Activated CD4-positive, alpha-beta T cell treated with anti-CD3 and anti-CD28 coated beads for 48 hours (primary cell): Measurements from ENCODE around the gene GPC6.

Experiments used
- DNase-seq: peaks from one replicate; pipeline ENCODE4 v3.0.0-alpha.2; 2020

Gene GPC6

DNA sequence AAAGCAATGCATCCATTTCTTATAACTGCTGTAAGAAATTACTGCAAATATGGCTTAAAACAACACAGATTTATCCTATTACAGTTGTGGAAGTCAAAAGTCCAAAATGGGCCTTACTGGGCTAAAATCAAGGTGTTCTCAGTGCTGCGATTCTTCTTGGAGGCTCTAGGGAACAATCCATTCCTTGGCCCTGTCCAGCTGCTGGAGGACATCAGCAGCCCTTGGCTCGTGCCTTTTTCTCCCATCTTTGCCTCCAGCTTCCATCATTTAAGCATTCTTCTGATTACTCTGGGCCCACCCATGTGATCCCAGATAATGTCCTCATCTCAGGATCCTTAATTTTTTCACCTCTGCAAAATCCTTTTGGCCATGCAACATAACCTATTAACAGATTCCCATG, 645.8 kb downstream of the GPC6 start:
- DNase-seq = no peak

DNA sequence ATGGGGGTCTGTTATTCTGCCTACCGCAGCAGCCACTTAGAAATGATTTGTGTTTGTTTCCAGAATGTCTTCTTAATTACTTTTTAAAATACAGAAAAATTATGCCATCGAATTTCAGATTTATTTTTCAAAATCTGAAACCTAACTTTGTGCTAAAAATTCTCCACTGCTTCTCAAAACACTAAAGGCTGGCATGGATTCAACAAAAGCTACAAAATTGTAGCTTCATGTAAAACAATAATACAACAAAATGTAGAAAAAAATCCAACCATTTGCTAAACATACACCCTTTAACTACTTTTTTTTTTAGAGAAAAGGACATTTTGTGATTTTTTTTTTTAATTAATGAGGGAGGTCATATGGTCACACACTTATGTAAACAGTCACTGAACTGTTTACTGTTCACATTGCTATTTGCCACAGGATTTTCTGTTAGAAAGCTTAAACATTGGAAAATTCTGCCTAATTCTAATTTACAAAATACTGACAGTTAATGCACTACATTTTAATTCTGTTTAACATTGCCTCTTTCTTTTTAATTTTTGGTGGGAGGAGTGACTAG, 646.3 kb downstream of the GPC6 start:
- no peak for DNase-seq

DNA sequence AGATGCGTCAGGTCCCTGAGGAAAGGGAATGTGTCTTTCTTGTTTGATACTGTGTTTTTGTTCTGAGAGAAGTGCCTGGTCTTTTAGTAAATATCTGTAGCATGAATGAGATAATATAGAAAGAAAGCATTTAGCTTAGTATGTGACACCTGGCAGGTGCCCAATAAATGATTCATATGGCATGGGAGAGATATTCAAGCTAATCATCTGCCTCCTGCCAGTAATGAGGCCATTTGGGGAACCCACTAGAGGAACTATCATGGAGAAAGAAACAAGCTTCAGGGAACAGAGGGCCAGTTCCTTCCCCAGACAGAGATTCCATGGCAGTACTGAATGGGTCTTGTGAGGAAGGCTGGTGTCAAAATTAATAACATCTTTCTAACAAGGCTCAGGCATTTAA, 648.9 kb downstream of the GPC6 start:
- DNase-seq = no peak

DNA sequence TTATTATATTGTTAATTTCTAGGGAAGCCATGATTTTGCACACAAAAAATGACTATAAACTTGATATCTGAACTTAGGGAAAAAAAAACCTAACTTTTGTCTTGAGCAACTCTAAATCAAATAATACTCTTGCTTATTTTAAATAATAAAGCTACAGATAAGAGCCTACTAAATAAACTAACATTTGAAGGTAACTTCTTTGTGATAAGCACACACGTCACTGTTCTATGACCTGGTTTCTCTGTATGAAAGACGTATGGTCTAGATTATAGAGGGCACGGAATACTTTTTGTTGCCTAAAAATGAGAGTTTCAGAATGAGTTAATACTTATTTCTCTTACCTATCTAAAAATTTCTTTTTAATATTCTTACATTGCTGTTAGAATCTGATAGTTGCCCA, 649.6 kb downstream of the GPC6 start:
- no peak for DNase-seq

DNA sequence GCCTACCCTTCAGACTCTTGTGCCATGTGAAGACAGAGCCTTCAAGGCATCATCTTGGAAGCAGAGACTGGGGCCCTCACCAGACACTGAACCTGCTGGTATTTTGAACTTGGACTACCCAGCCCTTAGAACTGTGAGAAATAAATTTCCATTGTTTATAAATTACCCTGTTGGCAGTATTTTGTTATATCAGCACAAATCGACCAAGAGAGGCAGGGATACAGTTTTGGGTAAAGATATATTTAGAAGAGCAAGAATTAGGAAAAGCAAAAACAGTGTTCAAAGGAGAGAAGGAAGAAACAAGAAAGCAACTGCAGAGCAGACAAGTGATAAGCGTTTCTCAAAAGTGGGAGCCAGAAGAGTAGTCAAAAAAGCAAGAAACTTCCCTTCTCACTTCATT, 652.1 kb downstream of the GPC6 start:
- DNase-seq = no peak

DNA sequence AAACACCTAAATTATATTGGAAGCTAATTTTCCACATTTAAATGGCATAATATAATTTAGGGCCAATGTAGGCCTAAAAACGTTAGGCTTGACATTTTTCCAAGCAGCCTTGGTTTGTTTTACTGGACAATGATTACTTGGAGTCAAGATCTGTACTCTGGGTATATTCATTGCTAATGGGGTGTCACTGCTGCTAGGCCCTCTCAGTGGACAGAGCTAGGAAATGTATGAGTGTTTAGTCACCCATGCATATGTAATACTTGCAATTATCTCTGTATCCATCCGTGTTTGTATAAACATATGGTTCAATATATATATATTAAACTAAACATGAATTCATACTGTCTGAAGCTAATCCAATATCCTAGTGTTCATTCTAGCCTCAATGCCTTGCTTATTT, 654.8 kb downstream of the GPC6 start:
- no peak for DNase-seq

DNA sequence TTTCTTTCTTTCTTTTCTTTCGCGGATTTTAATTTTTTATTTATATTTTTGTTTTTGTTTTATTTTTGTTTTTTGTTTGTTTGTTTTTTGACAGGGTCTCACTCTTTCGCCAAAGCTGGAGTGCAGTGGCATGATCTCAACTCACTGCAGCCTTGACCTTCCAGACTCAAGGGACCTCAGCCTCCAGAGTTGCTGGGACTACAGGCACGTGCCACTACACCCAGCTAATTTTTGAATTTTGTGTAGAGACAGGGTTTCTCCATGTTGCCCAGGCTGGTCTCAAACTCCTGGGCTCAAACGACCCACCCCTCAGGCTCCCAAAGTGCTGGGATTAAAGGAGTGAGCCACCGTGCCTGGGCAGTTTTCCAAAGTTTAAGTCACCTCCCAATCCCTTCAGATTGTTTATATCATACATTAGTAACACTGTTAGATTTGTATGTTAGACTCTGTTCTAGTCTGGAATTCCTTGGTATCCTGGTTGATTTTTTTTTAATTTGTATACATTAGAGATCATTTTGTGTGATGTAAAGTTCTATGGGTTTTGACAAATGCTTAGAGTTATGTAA, 655.6 kb downstream of the GPC6 start:
- no peak for DNase-seq

DNA sequence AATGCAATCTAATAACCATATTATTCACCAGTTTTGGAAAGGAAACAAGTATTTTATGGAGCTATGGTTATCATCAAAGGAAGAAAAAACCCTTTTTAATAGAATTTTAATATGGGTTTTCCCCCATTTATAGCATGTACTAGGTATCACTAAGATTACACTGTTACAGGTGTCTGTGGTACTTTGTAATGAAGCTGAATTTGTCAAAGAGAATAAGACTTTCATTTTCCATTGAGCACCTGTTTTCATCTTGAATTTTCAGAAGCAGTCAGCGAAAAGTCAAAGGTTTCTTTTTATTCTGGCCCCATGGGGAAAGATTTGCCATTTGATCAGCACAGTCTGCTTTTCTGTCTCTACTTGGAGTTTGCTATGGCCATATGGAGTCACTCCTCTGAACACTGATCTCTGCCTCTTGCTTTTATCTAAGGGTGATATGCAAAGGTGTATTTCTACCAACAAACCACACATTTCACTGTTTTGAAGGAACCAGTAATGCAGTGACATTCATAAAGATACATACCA, 662.9 kb downstream of the GPC6 start:
- DNase-seq = no peak

DNA sequence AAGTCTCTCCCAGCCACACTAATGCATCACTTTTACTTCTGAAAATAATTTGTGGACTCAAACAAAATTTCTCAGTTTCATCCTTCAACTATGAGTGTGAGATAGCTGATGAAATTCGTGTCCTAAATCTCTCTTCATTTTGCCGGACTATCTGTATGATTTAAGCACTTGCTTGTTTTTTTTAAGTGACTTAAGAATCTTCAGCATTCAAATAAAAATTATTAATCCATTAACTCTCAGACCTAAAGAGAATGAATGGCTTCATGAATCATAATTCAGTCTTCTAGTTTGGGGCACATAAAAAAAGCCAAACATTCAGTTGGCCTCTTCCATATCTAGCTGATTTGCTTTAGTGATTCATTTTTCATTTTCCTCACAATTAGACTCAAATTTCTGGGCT, 673.4 kb downstream of the GPC6 start:
- DNase-seq = no peak

DNA sequence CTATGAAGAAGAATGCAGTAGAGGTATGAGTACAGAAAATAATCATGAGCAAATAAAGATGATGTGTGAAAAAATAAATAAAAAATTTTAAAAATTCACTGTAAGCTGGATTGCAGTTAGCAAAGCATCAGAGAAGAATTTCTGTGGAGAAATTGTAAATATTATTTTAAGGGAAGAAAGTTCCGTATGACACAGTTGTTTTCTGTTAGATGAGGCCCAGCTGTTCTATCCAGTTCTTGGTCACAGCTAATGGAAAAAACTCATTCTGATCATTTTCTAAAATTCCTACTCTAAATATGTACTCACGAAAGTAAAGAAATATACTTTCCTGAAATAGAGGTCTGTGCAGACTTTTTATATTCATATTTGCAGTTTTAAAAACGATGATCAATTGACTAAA, 674.1 kb downstream of the GPC6 start:
- DNase-seq = no peak

DNA sequence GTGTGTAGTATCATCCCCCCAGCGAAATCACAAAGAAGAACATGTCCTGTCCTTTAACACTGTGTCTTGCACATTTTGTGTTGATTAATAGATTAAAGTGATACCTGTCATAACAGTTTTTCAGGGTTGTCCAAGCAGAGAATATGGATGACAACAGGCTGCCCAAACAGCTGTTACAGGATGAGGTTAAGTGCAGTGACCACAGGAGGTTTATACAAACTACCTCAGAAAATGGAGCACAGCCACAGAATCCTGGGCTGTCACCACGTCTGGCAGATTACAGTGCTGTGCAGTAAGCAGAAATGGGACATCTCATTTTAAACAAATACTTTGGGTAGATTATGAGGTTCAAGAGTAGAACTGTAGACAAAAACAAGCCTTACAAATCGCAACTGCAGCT, 677.3 kb downstream of the GPC6 start:
- DNase-seq = no peak

DNA sequence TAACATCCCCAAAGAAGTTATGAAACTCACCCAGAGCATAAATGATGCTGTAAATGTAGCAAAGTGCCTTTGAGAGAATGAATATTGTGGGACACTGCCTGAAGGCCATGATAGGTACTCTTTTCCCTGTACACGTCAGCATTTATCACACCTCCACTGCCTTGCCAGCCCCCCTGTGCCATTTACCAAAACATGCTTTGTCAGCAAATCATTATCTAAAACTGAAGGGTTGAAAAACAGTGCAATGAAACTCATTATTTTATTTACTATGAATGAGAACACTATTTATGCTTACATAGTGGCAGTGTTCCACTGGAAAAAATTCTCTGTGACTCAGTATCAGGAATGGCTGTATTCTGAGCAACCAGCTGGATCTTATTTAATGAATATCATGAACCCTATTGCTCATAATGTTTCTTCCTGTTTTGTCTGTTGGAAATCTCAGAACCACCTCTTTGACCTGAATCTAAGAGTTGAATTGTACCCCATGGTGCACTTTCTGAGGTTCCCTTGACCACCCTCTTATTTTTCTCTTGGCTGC, 688.7 kb downstream of the GPC6 start:
- DNase-seq = no peak

DNA sequence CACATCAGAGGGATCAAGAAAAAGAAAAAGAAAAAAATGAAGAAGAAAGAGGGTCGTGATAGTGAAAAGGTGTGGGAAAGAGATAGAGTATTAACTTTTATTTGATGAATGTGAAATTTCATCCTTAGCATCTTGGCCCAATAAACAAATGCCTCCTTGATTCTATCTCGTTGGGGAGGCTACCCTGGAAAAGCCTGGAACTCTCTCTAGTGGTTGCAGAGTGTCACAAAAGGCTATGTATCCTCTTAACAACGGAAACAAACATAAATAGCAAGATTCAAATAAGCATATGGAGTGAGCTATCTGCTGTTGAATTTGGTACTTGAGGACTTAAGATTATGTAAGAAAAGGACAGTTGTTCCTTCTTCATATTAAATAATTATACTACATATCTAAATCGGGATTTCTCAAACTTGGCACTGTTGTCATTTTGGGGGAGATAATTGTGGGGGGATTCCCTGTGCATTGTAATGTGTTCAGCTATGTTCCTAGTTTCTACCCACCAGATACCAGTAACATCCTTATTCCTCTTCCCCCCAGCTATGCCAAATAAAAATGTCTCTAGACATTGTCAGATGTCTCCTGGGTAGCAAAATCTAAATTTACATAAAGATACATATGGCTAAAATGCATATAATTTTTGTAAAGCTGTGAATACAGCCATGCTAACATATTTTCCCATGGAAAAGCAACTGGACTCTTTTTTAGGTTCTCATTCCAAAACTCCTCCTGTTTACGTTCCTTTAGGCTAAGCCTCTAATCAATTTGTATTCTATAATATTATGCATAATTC, 695.7 kb downstream of the GPC6 start:
- DNase-seq = no peak

DNA sequence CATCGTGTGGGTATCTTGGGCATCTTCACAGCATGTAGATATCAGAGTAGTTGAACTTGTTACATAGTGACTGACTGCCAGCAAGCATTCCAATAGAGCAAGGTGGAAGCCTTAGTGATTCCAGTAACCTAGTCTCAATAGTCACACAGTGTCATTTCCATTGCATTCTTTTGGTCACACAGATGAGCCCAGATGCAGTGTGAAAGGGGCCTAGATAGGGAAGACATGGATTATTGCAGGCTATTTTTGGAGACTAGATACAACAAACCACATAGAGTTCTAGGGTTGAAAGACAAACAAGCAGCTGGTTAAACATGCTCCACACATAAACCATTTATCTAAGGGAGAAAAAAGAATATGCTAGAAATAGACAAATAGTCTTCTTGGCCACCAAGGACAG, 699.4 kb downstream of the GPC6 start:
- DNase-seq = no peak

DNA sequence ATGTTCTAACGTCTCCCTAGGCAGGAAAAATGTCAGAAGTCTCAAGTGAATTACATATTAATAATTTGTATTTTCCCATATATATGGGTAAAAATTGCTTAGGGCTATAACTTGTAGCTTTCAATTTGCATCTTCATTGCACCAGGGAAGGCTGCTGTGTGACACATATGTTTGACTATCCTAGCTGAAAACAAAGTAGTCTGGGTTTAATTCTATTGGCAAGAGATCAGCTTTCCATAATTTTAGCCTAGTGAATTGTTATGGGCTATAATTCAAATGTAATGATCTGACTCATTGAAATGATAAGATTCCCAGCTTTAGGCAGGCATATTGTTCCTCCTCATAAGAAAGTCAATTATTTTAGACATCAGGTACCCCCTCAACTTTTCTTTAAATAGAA, 699.8 kb downstream of the GPC6 start:
- no peak for DNase-seq

DNA sequence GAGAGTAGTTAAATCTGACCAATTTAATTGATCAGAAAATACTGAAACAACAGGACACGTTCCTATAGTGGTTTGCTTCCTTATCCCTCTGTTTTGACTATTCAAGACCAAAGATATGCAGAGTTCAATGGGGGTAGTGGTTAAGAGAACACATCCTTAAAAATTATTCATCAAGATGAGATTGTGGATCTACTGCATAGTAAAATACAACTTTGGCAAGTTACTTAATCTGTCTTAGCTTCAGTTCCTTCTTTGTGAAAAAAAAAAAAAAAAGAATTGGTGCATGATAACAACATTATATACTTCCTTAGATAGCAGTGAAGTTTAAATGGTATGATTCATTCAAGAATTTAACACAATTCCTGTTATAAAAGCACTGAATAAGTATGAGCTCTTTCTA, 700.8 kb downstream of the GPC6 start:
- no peak for DNase-seq

DNA sequence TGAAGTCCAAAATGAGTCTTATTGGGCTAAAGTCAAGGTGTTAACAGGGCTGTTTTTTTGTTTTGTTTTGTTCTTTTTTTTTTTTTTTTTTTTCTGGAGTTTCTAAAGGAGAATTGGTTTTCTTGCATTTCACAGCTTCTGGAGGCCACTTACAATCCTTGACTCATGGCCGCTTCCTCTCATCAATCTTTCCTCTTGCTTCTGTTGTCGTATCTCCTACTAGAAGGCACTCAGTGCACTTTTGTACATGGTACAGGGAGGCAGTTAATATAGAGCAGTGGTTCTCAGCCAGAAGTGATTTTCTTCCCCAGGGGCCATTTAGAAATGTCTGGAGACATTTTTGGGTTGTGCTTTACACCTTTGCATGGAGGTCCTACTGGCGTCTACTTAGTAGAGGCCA, 706.3 kb downstream of the GPC6 start:
- DNase-seq = no peak

DNA sequence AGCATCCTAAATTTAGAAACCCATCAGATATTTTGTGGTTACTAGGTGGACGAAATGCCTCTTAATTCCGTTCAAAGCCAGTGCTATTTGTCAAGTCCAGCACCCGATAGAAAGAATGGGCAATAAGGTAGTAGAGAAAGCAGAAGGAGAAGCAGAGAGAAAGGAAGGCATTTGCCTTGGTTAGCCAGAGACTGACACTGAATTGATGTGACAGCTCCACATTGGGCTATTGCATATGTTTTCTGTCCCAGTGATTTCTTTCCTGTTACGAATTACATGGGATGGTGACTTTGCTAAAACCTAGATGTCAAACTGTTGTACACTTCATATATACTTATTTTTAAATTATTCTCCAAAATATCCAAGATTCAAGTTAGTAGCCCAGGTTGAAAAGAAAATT, 710.3 kb downstream of the GPC6 start:
- DNase-seq = no peak

DNA sequence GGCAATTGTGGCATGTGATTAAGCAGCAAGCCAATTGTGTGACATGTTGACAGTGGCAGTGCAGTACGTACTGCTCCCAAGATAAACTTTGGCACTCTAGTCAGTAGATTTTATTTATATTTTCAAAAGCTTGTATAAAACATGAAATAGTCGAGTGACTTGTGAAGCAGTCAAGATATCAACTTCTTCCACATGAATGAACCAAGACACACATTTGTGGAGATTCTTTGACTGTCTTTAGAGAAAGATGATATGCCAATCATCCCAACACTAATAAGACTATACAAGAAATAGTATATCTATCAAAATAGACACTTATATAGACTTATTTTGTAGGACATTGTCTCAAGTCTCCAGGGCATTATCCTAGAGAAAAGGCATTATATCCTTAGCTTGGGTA, 714.8 kb downstream of the GPC6 start:
- no peak for DNase-seq

DNA sequence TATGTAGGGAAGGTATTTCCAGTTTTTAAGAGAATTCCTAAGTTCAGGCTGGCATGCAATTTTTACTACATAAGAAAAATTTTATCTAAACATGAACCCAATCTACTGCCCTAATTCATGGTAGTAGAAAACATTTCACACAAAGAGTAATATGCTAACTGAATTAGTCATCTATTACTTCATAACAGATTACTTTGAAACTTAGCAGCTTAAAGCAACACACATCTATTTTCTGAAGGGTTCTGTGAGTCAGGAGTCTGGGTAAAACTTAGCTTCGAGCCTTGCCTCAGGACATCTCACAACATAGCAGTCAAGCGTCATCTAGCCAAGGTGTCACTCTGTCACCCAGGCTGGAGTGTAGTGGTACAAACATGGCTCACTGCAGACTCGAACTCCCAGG, 715.4 kb downstream of the GPC6 start:
- DNase-seq = no peak

DNA sequence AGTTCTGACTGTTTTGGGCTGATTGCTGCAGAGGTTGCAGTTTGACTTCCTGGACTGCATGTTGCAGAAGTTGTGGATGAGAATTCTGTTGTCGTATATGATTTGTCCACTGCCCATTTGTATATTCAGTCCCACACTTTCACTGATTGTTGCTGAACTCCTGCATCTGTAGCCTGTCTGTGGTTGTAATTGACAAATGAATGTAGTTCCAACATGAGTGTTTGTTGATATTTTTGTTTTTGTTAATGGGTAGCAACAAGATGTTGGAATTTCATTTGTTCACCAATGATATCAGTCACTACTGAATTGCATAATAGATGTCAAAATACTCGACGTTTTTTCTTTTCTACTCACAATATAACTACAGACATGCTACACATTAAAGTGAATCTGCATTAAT, 719.0 kb downstream of the GPC6 start:
- DNase-seq = no peak

DNA sequence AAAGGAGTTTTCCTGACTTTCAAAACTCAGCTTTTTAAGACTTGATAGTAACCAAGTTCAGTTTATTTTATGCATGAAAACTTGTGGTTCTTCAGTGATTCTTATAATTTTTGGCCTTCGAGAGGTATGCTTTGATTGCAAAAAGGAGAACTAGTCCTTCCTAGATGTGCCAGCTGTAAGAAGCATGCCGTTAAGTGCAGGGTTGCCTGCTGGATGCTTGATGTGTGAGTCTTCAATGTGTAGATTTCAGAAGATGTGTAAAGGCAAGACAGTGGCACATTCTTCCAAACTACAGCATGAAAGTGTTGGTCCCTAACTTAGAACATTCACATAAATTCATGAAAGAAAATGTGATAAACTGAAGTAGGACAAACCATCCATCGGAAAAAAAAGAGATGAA, 720.4 kb downstream of the GPC6 start:
- DNase-seq = no peak

DNA sequence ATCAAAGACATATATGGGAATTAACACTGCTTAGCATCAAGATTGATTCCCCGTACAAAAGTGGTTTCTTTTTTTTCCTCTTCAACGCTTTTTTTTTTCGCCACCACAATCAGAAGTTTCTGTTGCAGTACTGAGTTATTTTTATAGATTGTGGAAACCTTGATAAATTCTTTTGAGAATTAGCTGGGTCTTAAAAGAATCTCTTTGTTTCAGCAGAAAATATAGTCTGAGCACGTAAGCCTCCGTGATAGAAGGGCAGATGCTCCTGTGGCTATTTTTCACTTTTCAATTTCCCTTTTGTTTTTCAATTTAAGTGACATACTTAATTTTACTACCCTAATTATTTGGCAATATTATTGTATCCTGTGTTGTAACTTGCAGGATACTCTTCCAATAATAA, 721.0 kb downstream of the GPC6 start:
- no peak for DNase-seq

DNA sequence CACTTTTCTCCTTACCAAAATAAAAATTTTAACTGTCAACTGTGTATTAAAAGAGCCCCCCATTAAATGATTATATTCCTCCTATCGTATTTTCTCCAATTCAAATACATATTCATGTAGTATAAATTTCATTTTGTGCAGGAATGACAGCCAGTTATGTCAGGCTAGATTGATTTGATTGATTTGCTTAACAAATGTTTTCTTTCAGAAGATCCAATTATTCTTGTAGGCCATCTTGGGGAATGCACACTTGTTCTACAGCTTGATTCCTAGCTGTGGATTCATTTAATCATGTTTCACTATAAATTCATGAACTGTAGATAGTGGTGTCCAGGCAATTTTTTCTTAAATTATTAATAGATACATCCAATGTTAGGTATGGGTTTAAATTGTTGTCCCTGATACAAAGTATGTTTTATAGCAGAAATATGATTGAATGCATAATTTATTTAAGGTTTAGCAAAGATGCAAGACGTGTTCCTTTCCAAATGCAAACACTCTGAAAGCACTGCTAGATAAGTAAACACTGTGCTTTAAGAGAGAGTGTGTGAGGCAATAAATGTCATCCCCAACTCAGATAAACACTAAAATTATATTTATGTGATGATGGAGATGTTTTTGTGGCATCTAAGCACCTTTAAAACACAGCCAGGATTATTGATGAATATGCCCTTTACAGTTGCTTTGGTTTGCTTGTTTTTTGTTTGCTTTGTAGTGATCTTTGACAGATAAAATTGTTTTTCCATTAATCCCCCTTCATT, 721.7 kb downstream of the GPC6 start:
- DNase-seq = no peak
